GM04504 (cell line): ENCODE measurements around the gene RNF141.

Experiments
- DNase-seq: peaks from one replicate; pipeline ENCODE4 v3.0.0-alpha.2; 2012; ENCODE audit warnings: low read depth

RNF141 gene

DNA sequence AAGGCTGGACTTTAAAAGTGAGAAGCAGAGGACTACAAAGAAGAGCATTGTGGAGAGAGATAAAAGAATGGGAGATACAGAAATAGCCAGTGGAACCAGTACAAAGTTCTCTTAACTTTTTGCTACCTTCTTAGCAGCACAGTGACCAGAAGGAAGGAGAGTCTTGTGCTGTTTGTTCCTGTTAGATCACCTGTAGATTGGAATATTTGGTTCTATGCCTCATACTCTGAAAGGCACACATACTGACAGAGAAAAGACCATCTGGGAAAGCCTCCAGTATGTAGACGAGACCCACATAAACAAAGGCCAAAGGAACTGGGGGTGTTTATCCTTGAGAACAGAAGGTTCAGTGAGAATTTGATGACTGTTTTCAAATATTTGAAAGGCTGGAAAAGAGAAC lies 18.7 kb downstream of the RNF141 start:
- DNase-seq, result no peak

DNA sequence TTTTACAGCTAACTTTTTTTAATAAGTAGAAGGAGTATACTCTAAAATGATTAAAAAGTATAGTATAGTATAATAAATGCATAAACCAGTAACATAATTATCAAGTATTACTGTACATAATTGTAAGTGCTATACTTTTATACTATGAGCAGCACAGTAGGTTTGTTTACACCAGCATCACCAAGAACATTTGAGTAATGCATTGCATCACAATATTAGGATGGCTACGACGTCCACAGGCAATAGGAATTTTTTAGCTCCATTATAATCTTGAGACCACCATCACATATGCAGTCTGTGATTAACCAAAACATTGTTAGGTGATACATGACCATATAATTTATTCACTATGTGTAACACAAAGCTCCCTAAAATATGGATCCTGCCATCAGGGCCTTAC lies 20.4 kb downstream of the RNF141 start:
- DNase-seq, result no peak

- no peak for DNase-seq
These were observed 21.4 kb downstream of the RNF141 start for GRCh38 chr11:10519630-10520029.

- DNase-seq, result no peak
These were observed 22.1 kb downstream of the RNF141 start for GRCh38 chr11:10518891-10519290.

- DNase-seq, result no peak
These were observed 22.9 kb downstream of the RNF141 start for GRCh38 chr11:10518123-10518522.

- no peak for DNase-seq
These were observed 25.6 kb downstream of the RNF141 start for GRCh38 chr11:10515418-10515817.

DNA sequence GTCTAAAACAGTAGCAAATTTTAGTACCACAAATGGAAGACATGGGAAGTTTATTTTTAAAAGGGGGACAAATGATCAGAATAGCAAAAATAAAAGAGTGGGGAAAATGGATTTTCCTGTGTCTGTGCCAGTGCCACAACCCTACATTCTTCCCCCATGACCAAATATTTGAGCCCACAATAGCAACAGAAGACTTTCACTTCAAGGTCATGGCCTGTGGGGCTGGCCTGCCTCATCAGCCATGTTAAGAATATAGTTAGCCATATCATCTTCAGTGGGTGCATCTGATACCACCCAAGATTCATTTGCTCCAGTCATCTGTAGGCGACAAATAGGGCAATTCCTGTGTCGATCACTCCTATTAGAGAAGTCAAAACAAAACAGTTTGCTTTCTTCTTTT lies 26.3 kb downstream of the RNF141 start:
- no peak for DNase-seq

GRCh38 chr11:10514202-10514601 lies 26.8 kb downstream of the RNF141 start:
- DNase-seq, result no peak

DNA sequence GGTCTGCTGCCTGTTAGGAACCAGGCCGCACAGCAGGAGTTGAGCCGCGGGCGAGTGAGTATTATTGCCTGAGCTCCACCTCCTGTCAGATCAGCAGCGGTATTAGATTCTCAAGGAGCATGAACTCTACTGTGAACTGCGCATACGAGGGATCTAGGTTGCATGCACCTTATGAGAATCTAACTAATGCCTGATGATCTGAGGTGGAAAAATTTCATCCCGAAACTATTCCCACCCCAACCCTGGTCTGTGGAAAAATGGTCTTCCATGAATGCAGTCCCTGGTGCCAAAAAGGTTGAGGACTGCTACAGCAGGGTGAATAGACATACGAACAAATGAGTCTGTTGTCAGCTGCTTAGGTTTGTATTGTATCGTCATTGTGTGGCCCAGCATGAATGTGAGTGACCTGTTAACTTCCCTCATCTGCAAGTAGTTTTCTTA lies 29.8 kb downstream of the RNF141 start:
- DNase-seq, result no peak

DNA sequence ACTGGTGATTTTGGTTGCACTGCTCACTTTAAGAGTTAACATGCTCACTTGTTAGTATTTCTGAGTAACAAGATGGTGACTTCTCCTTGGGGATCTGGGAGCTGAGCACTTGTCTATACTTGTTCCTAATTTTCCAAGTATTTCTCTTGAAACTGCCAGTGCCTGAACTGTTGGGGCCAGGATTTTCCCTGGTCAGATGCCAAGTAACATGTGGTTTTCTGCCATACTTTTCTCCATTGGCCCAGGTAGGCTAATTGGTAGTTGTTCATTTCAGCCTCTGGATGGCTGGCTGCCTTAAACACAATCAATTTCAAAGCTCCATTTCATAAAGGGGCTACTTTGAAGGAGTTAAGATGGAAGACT lies 35.0 kb downstream of the RNF141 start:
- no peak for DNase-seq

DNA sequence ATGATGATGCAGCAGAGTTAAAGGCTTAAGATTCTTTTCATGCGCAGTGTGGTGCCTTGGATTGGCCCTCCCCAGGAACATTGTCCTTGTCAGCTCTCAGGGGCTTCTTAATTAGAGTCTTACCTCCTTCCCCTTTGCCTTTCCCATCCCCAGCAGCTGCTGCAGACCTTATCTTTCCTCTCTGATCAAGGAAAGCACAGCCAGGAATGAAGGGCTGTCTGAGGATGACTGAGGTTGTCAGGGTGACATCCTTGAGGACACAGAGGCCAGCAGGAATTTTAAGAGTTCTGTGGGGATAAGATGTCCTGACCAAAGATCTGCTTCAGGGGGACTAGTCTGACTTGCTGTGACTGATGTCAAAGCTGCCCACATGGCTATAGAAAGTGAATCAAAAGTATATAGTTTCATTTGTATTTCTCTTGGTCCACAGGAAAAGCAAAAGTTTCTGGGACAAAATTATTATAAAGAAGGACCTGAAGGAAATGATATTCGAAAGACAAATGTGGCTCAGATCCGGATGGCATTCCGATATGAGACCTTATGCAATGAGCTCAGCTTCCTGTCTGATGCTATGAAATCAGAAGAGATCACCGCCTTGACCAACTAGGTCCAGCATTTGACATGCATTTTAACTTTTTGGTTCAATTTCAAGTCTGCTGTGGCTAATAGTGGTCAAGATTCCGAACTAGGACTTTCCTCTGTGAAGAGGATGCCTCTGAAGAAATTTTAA lies 35.5 kb downstream of the RNF141 start:
- no peak for DNase-seq

DNA sequence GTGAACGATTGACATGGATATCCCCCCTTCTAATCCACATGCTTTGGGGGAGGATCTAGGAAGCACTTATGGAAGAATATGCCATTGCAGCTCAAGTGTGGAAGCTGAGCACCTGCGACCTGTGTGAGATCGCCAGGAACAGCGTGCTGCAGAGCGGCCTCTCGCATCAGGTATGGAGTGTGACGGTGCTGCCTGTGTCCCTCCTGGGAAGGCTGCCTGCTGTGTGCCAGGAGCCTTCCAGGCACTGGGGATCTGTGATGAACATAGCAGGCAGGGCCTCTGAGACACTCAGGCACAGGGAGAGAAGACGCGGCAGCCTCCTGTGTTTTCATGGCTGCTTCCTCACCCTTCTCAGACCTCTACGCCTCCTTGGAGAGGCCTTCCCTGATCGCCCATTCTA lies 36.5 kb downstream of the RNF141 start:
- DNase-seq, result no peak

- no peak for DNase-seq
These were observed 37.1 kb downstream of the RNF141 start for GRCh38 chr11:10503777-10504480.

DNA sequence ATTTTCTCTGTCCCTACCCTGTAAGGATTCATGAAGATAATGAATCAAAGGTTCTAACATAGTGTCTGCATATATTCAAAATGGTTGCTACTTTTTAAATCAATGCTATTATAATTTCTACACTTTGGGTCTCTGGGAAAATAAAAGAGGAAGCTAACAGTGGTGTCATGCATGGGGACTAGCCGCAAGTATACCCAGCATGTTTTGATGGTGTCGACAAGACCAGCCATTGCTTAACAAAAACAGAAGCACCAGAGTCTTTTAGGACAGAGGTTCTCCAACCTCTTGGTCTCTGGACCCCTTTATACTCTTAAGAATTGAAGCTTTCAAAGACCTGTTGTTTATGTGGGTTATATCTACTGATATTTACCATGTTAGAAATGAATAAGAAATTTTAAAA lies 37.8 kb downstream of the RNF141 start:
- DNase-seq, result no peak

DNA sequence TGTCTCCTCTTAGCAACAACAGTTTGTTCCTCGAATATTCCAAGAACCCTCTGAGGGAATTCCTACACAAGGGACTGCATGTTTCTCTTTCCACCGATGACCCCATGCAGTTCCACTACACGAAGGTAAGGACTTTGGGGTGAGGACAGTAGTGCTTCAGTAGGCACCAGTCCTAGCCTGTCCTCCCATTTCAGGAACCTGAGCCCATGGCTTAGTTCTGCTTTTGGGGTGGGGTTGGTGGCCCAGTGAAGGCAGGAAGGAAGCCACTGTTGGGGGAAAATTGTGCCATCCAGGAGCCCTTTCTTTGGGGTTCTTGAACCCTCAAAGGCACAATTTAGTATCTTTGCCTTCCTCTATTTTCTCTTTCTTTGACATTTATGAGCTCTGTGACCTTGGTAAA lies 38.2 kb downstream of the RNF141 start:
- no peak for DNase-seq

- DNase-seq, result no peak
These were observed 38.8 kb downstream of the RNF141 start for GRCh38 chr11:10502065-10502680.

GRCh38 chr11:10500757-10501684 lies 40.0 kb downstream of the RNF141 start:
- no peak for DNase-seq

- DNase-seq, result no peak
These were observed 40.9 kb downstream of the RNF141 start for GRCh38 chr11:10499874-10500601.

GRCh38 chr11:10499452-10499851 lies 41.5 kb downstream of the RNF141 start:
- DNase-seq, result no peak

- DNase-seq, result no peak
These were observed 42.3 kb downstream of the RNF141 start for GRCh38 chr11:10498426-10499250.

DNA sequence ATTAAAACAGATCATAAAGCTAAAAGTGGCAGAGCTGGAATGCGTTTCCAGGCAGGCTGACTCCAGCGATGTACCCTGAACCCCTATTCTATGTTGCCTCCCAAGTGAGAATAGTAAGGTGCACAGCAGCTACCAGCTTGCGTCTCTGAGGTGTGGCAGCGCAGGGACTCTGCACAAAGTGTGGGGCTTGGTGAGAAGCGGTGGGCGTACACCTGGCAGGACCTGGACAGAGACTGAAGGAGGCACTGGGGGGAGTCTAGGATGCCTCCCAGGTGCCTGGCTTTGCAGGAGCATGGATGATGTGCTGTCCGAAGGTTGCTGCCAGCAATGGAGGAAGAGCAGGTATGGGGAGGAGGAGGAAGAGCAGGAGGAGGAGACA lies 43.0 kb downstream of the RNF141 start:
- DNase-seq, result no peak
